Activated CD8-positive, alpha-beta memory T cell treated with anti-CD3 and anti-CD28 coated beads for 24 hours (primary cell): Measurements from ENCODE around the gene LRCH1.

Source experiments
- DNase-seq: peaks from one replicate; pipeline ENCODE4 v3.0.0-alpha.2; 2020

LRCH1 gene

GRCh38 chr13:46595136-46595884 is 42.3 kb downstream of the LRCH1 start:
- DNase-seq, result no peak

GRCh38 chr13:46595885-46596275 is 42.9 kb downstream of the LRCH1 start:
- DNase-seq, result no peak

- no peak for DNase-seq
Measured at GRCh38 chr13:46596466-46596865, 43.5 kb downstream of the LRCH1 start.

- no peak for DNase-seq
Measured at GRCh38 chr13:46598140-46598819, 45.3 kb downstream of the LRCH1 start.

- no peak for DNase-seq
Measured at GRCh38 chr13:46598820-46599180, 45.8 kb downstream of the LRCH1 start.

GRCh38 chr13:46600943-46601311 is 48.0 kb downstream of the LRCH1 start:
- no peak for DNase-seq

- no peak for DNase-seq
Measured at GRCh38 chr13:46602531-46602930, 49.6 kb downstream of the LRCH1 start.

- no peak for DNase-seq
Measured at GRCh38 chr13:46603165-46603603, 50.2 kb downstream of the LRCH1 start.

GRCh38 chr13:46604226-46604990 is 51.4 kb downstream of the LRCH1 start:
- no peak for DNase-seq

GRCh38 chr13:46605076-46605824 is 52.3 kb downstream of the LRCH1 start:
- no peak for DNase-seq

- no peak for DNase-seq
Measured at GRCh38 chr13:46605825-46606554, 53.0 kb downstream of the LRCH1 start.

GRCh38 chr13:46606970-46607369 is 54.0 kb downstream of the LRCH1 start:
- DNase-seq, result no peak

- DNase-seq, result no peak
Measured at GRCh38 chr13:46607768-46608564, 55.0 kb downstream of the LRCH1 start.

GRCh38 chr13:46609052-46609451 is 56.1 kb downstream of the LRCH1 start:
- no peak for DNase-seq

- no peak for DNase-seq
Measured at GRCh38 chr13:46609726-46610125, 56.8 kb downstream of the LRCH1 start.

GRCh38 chr13:46612267-46612666 is 59.3 kb downstream of the LRCH1 start:
- DNase-seq, result no peak

GRCh38 chr13:46613409-46614049 is 60.6 kb downstream of the LRCH1 start:
- DNase-seq, result no peak

GRCh38 chr13:46614582-46614981 is 61.6 kb downstream of the LRCH1 start:
- DNase-seq, result no peak

- DNase-seq, result no peak
Measured at GRCh38 chr13:46615888-46616531, 63.0 kb downstream of the LRCH1 start.

- DNase-seq, result no peak
Measured at GRCh38 chr13:46617229-46617721, 64.3 kb downstream of the LRCH1 start.
